ENCODE measurements around the gene ERC1.

The ERC1 gene

DNA sequence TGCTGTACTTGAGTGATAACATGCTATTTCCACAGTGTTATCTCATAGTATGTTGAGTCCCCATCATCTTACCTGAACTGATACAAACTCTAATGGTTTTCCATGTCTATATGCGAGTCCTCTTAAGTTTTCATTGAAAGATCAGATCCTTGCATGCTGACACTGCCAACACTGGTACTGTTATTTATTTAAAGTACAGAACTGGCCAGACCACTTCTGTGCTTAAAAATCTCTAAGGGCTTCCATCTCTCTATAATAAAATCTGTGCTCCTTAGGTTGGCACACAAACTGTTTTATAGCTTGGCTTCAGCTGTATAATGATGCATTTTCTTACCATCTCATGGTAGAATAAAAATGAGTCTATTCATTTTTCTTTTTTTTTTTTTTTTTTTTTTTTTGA, 188.1 kb downstream of the ERC1 start:
- peaks cover 11% of the 10 kb centered on the region for H3K36me3 ChIP-seq
- H3K27me3 ChIP-seq, result no peaks in the 10 kb centered on the region
- H3K9me3 ChIP-seq, result no peaks in the 10 kb centered on the region
- TF ChIP-seq, protein P1, sequence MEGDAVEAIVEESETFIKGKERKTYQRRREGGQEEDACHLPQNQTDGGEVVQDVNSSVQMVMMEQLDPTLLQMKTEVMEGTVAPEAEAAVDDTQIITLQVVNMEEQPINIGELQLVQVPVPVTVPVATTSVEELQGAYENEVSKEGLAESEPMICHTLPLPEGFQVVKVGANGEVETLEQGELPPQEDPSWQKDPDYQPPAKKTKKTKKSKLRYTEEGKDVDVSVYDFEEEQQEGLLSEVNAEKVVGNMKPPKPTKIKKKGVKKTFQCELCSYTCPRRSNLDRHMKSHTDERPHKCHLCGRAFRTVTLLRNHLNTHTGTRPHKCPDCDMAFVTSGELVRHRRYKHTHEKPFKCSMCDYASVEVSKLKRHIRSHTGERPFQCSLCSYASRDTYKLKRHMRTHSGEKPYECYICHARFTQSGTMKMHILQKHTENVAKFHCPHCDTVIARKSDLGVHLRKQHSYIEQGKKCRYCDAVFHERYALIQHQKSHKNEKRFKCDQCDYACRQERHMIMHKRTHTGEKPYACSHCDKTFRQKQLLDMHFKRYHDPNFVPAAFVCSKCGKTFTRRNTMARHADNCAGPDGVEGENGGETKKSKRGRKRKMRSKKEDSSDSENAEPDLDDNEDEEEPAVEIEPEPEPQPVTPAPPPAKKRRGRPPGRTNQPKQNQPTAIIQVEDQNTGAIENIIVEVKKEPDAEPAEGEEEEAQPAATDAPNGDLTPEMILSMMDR (IDR thresholded peaks at IDR 0.05), result no peak
- no peak overlapping the region for H3K27ac ChIP-seq
- H3K4me3 ChIP-seq (ENCODE audit: low read depth in 1 of 2, low read length in 1 of 2), result no peak overlapping the region
- H3K4me1 ChIP-seq (ENCODE audit: control insufficient read depth in 1 of 2, insufficient read depth in 1 of 2, low read depth in 1 of 2, low read length in 1 of 2), result no peaks in the 10 kb centered on the region

DNA sequence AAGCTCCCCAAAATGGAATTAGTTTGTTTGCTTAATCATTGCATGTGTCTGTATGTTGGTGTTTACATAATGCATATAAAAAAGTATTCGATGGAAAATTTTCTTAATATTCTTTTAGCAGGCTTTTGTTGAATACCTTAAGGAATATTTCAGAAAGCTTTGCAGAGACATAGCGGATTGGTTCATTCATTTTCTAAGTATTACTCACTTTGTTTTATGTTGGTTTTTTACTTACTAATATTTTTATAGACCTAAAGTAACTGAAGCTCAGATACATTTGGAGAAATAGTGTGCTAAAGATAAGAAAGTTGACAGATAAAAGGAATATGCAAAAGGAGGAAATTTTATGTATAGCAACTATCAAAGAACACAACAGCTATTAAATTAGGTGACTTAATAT, 191.0 kb downstream of the ERC1 start:
- Histone ChIP-seq H3K36me3 (peaks cover 27% of the 10 kb centered on the region), H3K4me1 (ENCODE audit: control insufficient read depth in 1 of 2, insufficient read depth in 1 of 2, low read depth in 1 of 2, low read length in 1 of 2) (no peaks in the 10 kb centered on the region), H3K9me3 (no peaks in the 10 kb centered on the region), H3K4me3 (ENCODE audit: low read depth in 1 of 2, low read length in 1 of 2) (no peak overlapping the region), H3K27me3 (no peaks in the 10 kb centered on the region), H3K27ac (no peak overlapping the region)
- TF ChIP-seq, protein P1 (IDR thresholded peaks at IDR 0.05), result no peak

GRCh38 chr12:1184402-1184801, 193.4 kb downstream of the ERC1 start:
- TF ChIP-seq, protein P1 (IDR thresholded peaks at IDR 0.05), result no peak
- H3K4me3 ChIP-seq (ENCODE audit: low read depth in 1 of 2, low read length in 1 of 2), result no peak overlapping the region
- H3K27me3 ChIP-seq, result no peaks in the 10 kb centered on the region
- no peak overlapping the region for H3K27ac ChIP-seq
- H3K4me1 ChIP-seq (ENCODE audit: control insufficient read depth in 1 of 2, insufficient read depth in 1 of 2, low read depth in 1 of 2, low read length in 1 of 2), result no peaks in the 10 kb centered on the region
- H3K9me3 ChIP-seq, result no peaks in the 10 kb centered on the region
- H3K36me3 ChIP-seq, result peaks cover 27% of the 10 kb centered on the region

GRCh38 chr12:1185460-1186182, 194.6 kb downstream of the ERC1 start:
- no peaks in the 10 kb centered on the region for H3K4me1 ChIP-seq (ENCODE audit: control insufficient read depth in 1 of 2, insufficient read depth in 1 of 2, low read depth in 1 of 2, low read length in 1 of 2)
- TF ChIP-seq, protein P1 (IDR thresholded peaks at IDR 0.05), result no peak
- peaks cover 24% of the 10 kb centered on the region for H3K36me3 ChIP-seq
- no peaks in the 10 kb centered on the region for H3K27me3 ChIP-seq
- no peak overlapping the region for H3K4me3 ChIP-seq (ENCODE audit: low read depth in 1 of 2, low read length in 1 of 2)
- no peak overlapping the region for H3K27ac ChIP-seq
- H3K9me3 ChIP-seq, result no peaks in the 10 kb centered on the region

- H3K4me1 ChIP-seq (ENCODE audit: control insufficient read depth in 1 of 2, insufficient read depth in 1 of 2, low read depth in 1 of 2, low read length in 1 of 2), result no peaks in the 10 kb centered on the region
- H3K9me3 ChIP-seq, result no peaks in the 10 kb centered on the region
- H3K36me3 ChIP-seq, result peaks cover 22% of the 10 kb centered on the region
- no peak overlapping the region for H3K4me3 ChIP-seq (ENCODE audit: low read depth in 1 of 2, low read length in 1 of 2)
- TF ChIP-seq, protein P1 (IDR thresholded peaks at IDR 0.05), result no peak
- no peaks in the 10 kb centered on the region for H3K27me3 ChIP-seq
- H3K27ac ChIP-seq, result no peak overlapping the region
Observed at GRCh38 chr12:1186298-1186697, 195.3 kb downstream of the ERC1 start.
